ENCODE results near the gene PABPC1L2A. TPM values are rescaled to one million over a fixed set of nuclear protein-coding genes. Genes with fewer than 3 reads are reported as not detected.

Gene PABPC1L2A
- not detected in 2 replicates for total RNA-seq

GRCh38 chrX:73079024-73079562 is at the start of gene PABPC1L2A:
PABPC1L2A (minus strand) TSS chrX:73079512; CDS start chrX:73079386, 126 bp downstream.

Other genes with a start within 250 kb of the PABPC1L2A start
- not detected in 2 replicates for gene FAM236C, start 166.9 kb downstream of the PABPC1L2A start, total RNA-seq
- not detected in 2 replicates for gene FAM236A, start 141.3 kb downstream of the PABPC1L2A start, total RNA-seq
- not detected in 2 replicates for gene DMRTC1, start 135.7 kb downstream of the PABPC1L2A start, total RNA-seq
- not detected in 2 replicates for gene PABPC1L2B, start 76.6 kb downstream of the PABPC1L2A start, total RNA-seq
- gene NAP1L2, start 135.3 kb upstream of the PABPC1L2A start, total RNA-seq: not detected in 2 replicates

Data from bronchus fibroblast of lung (primary cell).